Suprapubic skin (tissue), 4 donors: ENCODE measurements around the gene H19.

Source experiments
- EP300 ChIP-seq: sonication (generic); formaldehyde crosslinking; IDR thresholded peaks from one replicate; pipeline ENCODE4 v1.6.1; 2017; ENCODE audit warnings: antibody characterized with exemption
- POLR2AphosphoS5 ChIP-seq, 3 donors: sonication (generic); formaldehyde crosslinking; IDR thresholded peaks; one replicate each; pipeline ENCODE4 v1.6.1; 2017; ENCODE audit warnings: antibody characterized with exemption in 3 of 3
- TF ChIP-seq, protein P1 (sequence below), 2 donors: fragments of 200-600 bp in 1 of 2; fragments of 450-650 bp in 1 of 2; sonication (generic) in 1 of 2; IDR thresholded peaks; one replicate each; pipeline ENCODE4 v1.5.1; 2016 to 2019; ENCODE audit warnings: antibody characterized with exemption in 2 of 2, mild to moderate bottlenecking in 1 of 2, moderate library complexity in 1 of 2

DNA sequence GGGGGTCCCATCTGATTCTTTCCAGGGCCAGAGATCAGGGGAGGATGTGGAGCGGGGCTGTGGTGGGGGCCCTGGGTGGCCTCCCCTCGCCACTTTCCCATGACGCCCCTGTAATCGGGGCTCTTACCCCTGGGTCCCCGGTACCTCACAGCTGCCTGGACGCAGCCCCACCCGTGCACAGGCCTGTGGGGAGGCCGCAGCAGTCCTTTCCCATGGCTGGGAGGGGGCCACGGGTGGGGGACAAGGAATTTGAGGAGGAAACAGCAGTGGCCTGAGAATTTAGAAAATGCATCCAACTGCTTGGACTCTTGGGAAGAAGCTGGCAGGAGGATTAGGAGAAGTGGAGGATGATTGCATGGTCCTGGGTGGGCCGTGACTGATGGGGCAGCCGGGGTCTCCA, 18.0 kb downstream of the H19 start:
- TF ChIP-seq, protein P1, sequence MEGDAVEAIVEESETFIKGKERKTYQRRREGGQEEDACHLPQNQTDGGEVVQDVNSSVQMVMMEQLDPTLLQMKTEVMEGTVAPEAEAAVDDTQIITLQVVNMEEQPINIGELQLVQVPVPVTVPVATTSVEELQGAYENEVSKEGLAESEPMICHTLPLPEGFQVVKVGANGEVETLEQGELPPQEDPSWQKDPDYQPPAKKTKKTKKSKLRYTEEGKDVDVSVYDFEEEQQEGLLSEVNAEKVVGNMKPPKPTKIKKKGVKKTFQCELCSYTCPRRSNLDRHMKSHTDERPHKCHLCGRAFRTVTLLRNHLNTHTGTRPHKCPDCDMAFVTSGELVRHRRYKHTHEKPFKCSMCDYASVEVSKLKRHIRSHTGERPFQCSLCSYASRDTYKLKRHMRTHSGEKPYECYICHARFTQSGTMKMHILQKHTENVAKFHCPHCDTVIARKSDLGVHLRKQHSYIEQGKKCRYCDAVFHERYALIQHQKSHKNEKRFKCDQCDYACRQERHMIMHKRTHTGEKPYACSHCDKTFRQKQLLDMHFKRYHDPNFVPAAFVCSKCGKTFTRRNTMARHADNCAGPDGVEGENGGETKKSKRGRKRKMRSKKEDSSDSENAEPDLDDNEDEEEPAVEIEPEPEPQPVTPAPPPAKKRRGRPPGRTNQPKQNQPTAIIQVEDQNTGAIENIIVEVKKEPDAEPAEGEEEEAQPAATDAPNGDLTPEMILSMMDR (IDR thresholded peaks at IDR 0.05), result no peak
- TF ChIP-seq POLR2AphosphoS5 (IDR thresholded peaks at IDR 0.05) (no peak), EP300 (no peak)
